Cardiac muscle cell (in vitro differentiated cells and primary cell): ENCODE results near the gene PRRX2. TPM values are rescaled to one million over a fixed set of nuclear protein-coding genes. Genes with fewer than 3 reads are reported as not detected.
A peak's percentile ranks its signal among the peaks of the same experiment; 100 is the strongest.

Experiments
- DNase-seq, 2 donors: peaks; one replicate each; pipeline versions ENCODE4 v3.0.0 to v3.0.0-alpha.2; 2010 to 2017; ENCODE audit warnings: low read depth in 1 of 2, low spot score in 1 of 2
- H3K27ac ChIP-seq: fragments of 200-600 bp; sonication (generic); 2 replicates; pipeline ENCODE4 v1.5.1; 2016
- H3K27me3 ChIP-seq: fragments of 200-600 bp; sonication (generic); 2 replicates; pipeline ENCODE4 v1.6.0; 2016; ENCODE audit warnings: control low read depth
- H3K36me3 ChIP-seq: fragments of 200-600 bp; sonication (generic); 2 replicates; pipeline ENCODE4 v1.5.1; 2016; ENCODE audit warnings: control low read depth
- H3K4me1 ChIP-seq: fragments of 200-600 bp; sonication (generic); 2 replicates; pipeline ENCODE4 v1.8.1; 2017; ENCODE audit warnings: low read depth, mild to moderate bottlenecking, mixed run types
- H3K4me3 ChIP-seq: fragments of 200-600 bp; sonication (generic); 2 replicates; pipeline ENCODE4 v1.5.1; 2016; ENCODE audit warnings: mild to moderate bottlenecking
- H3K9me3 ChIP-seq: fragments of 200-600 bp; sonication (generic); 2 replicates; pipeline ENCODE4 v1.5.1; 2017; ENCODE audit warnings: low read depth, mild to moderate bottlenecking, control low read depth
- CTCF ChIP-seq: IDR thresholded peaks from 2 replicates; pipeline ENCODE4 v1.5.1; 2012; ENCODE audit warnings: low read depth, mild to moderate bottlenecking, low read length
- polyA plus RNA-seq: library from polyadenylated mRNA; unstranded; fragments of >200 nt; fragmentation: Nextera tagmentation; extraction: Ambion mirVana; gene quantifications from 2 replicates; pipeline ENCODE4 v1.2.1, GENCODE V29; 2016
- total RNA-seq: library from RNA; depleted of rRNA; stranded (reverse); fragments of >200 nt; gene quantifications from 2 replicates; pipeline ENCODE4 v1.2.3, GENCODE V29; 2016

Gene PRRX2
- total RNA-seq (1.6 and 10.2 TPM in 2 replicates), polyA plus RNA-seq (3.0 and 9.5 TPM in 2 replicates)

GRCh38 chr9:129665389-129665775 lies at the start of gene PRRX2:
Gene PRRX2 (plus strand): TSS chr9:129665647. CDS start chr9:129665868, 221 bp downstream.
- Histone ChIP-seq H3K4me3 (peak within 1 kb of the TSS; percentile 27), H3K4me1 (no peaks in the 10 kb centered on the region), H3K27me3 (peaks cover 28% of the 10 kb centered on the region), H3K9me3 (no peaks in the 10 kb centered on the region), H3K36me3 (no peaks in the 10 kb centered on the region), H3K27ac (no peak within 1 kb of the TSS)
- DNase-seq: peak; percentile 34 to 60
- TF ChIP-seq CTCF: no peak

- no peak overlapping the region for H3K27ac ChIP-seq
- peaks cover 10% of the 10 kb centered on the region for H3K27me3 ChIP-seq
- H3K4me3 ChIP-seq: no peak overlapping the region
- no peaks in the 10 kb centered on the region for H3K9me3 ChIP-seq
- peaks cover 9% of the 10 kb centered on the region for H3K4me1 ChIP-seq
- peak; percentile 49 for TF ChIP-seq CTCF
- DNase-seq: peak in 1 of 2 donors; percentile 44
- H3K36me3 ChIP-seq: no peaks in the 10 kb centered on the region
Observed at GRCh38 chr9:129617167-129617566, 48.3 kb upstream of the PRRX2 start.

GRCh38 chr9:129619787-129620668 lies 45.4 kb upstream of the PRRX2 start:
- peak in 1 of 2 donors; percentile 69 for DNase-seq
- peak; percentile 33 for TF ChIP-seq CTCF
- peak overlapping the region; percentile 32 for H3K4me3 ChIP-seq
- no peaks in the 10 kb centered on the region for H3K36me3 ChIP-seq
- H3K4me1 ChIP-seq: peaks cover 9% of the 10 kb centered on the region
- peak overlapping the region; percentile 3 for H3K27ac ChIP-seq
- H3K27me3 ChIP-seq: peaks cover 10% of the 10 kb centered on the region
- H3K9me3 ChIP-seq: no peaks in the 10 kb centered on the region

- Histone ChIP-seq H3K36me3 (no peaks in the 10 kb centered on the region), H3K4me1 (peaks cover 9% of the 10 kb centered on the region), H3K27ac (peak within 1 kb of the TSS; percentile 3), H3K4me3 (peak within 1 kb of the TSS; percentile 32), H3K9me3 (no peaks in the 10 kb centered on the region), H3K27me3 (peaks cover 10% of the 10 kb centered on the region)
- no peak for DNase-seq
- no peak for TF ChIP-seq CTCF
Observed at GRCh38 chr9:129620669-129621295, 44.7 kb upstream of the PRRX2 start, which contains the start of gene C9orf50. Gene C9orf50 (minus strand): TSS chr9:129621101. CDS start chr9:129620574, 527 bp downstream.

GRCh38 chr9:129623331-129623730 lies 42.1 kb upstream of the PRRX2 start:
- DNase-seq: peak in 1 of 2 donors; percentile 82
- Histone ChIP-seq H3K4me1 (peaks cover 18% of the 10 kb centered on the region), H3K9me3 (no peaks in the 10 kb centered on the region), H3K36me3 (no peaks in the 10 kb centered on the region), H3K27ac (no peak overlapping the region), H3K4me3 (no peak overlapping the region), H3K27me3 (peaks cover 10% of the 10 kb centered on the region)
- no peak for TF ChIP-seq CTCF
